Skeletal muscle tissue (tissue), 4 donors: ENCODE data around the gene ANGPT4. TPM values are rescaled to one million over a fixed set of nuclear protein-coding genes. Genes with fewer than 3 reads are reported as not detected.
A peak's percentile ranks its signal among the peaks of the same experiment; 100 is the strongest.

ENCODE experiments used
- H3K27ac ChIP-seq: one replicate; pipeline ENCODE4 v1.7.0; 2013; ENCODE audit warnings: mild to moderate bottlenecking, low read depth, low read length, inconsistent platforms
- H3K27me3 ChIP-seq, 3 donors: one replicate each; pipeline ENCODE4 v1.7.0; 2013; ENCODE audit warnings: low read length in 3 of 3; ENCODE audit not compliant: control insufficient read depth in 3 of 3, insufficient read depth in 3 of 3
- H3K36me3 ChIP-seq, 3 donors: one replicate each; pipeline ENCODE4 v1.7.0; 2013; ENCODE audit warnings: low read length in 3 of 3; ENCODE audit not compliant: control insufficient read depth in 3 of 3, insufficient read depth in 3 of 3
- H3K4me1 ChIP-seq, 3 donors: one replicate each; pipeline ENCODE4 v1.7.0; 2013; ENCODE audit warnings: low read length in 3 of 3, mild to moderate bottlenecking in 3 of 3; ENCODE audit not compliant: control insufficient read depth in 3 of 3, insufficient read depth in 3 of 3
- H3K4me3 ChIP-seq, 3 donors: one replicate each; pipeline ENCODE4 v1.7.0; 2013; ENCODE audit warnings: low read length in 3 of 3
- H3K9ac ChIP-seq, 3 donors: one replicate each; pipeline ENCODE4 v1.7.0; 2013; ENCODE audit warnings: low read length in 3 of 3, mild to moderate bottlenecking in 3 of 3, moderate library complexity in 2 of 3, low read depth in 1 of 3
- H3K9me3 ChIP-seq, 3 donors: one replicate each; pipeline ENCODE4 v1.7.0; 2013; ENCODE audit warnings: low read length in 3 of 3; ENCODE audit not compliant: control insufficient read depth in 3 of 3
- total RNA-seq: library from RNA; depleted of rRNA; stranded (reverse); fragments of >200 nt; gene quantifications from one replicate; pipeline ENCODE4 v1.2.3, GENCODE V29; 2014
- donor health status: Osteomylitis.

Gene ANGPT4
- total RNA-seq, 1 donor from 2014 or later: under 0.01 TPM

GRCh38 chr20:841568-842546, 74.3 kb downstream of the ANGPT4 start:
- Histone ChIP-seq H3K36me3 (peaks cover 0 to 4% (median 0%) of the 10 kb centered on the region in 3 donors), H3K9me3 (peaks cover 0 to 2% (median 0%) of the 10 kb centered on the region in 3 donors), H3K9ac (no peak overlapping the region), H3K4me1 (peaks cover 12 to 47% (median 23%) of the 10 kb centered on the region in 3 donors), H3K27ac (no peak overlapping the region), H3K27me3 (peaks cover 0 to 14% (median 3%) of the 10 kb centered on the region in 3 donors), H3K4me3 (no peak overlapping the region)

GRCh38 chr20:840858-841567, 75.1 kb downstream of the ANGPT4 start:
- Histone ChIP-seq H3K9me3 (peaks cover 0 to 2% (median 0%) of the 10 kb centered on the region in 3 donors), H3K27me3 (peaks cover 0 to 14% (median 3%) of the 10 kb centered on the region in 3 donors), H3K4me3 (no peak overlapping the region), H3K27ac (no peak overlapping the region), H3K36me3 (peaks cover 0 to 4% (median 0%) of the 10 kb centered on the region in 3 donors), H3K4me1 (peaks cover 12 to 45% (median 25%) of the 10 kb centered on the region in 3 donors), H3K9ac (no peak overlapping the region)

GRCh38 chr20:840503-840857, 75.7 kb downstream of the ANGPT4 start:
- Histone ChIP-seq H3K27me3 (peaks cover 0 to 14% (median 3%) of the 10 kb centered on the region in 3 donors), H3K9ac (no peak overlapping the region)

GRCh38 chr20:839626-840025, 76.5 kb downstream of the ANGPT4 start:
- Histone ChIP-seq H3K9me3 (peaks cover 0 to 2% (median 0%) of the 10 kb centered on the region in 3 donors), H3K36me3 (no peaks in the 10 kb centered on the region), H3K27ac (no peak overlapping the region), H3K9ac (no peak overlapping the region), H3K4me3 (no peak overlapping the region), H3K4me1 (peaks cover 16 to 44% (median 26%) of the 10 kb centered on the region in 3 donors), H3K27me3 (peaks cover 0 to 14% (median 3%) of the 10 kb centered on the region in 3 donors)

More at GRCh38 chr20:840503-840857, 75.7 kb downstream of the ANGPT4 start:
- no peak overlapping the region for H3K4me3 ChIP-seq
- peaks cover 0 to 2% (median 0%) of the 10 kb centered on the region in 3 donors for H3K9me3 ChIP-seq
- peaks cover 0 to under 1% (median 0%) of the 10 kb centered on the region in 3 donors for H3K36me3 ChIP-seq
- peaks cover 13 to 41% (median 24%) of the 10 kb centered on the region in 3 donors for H3K4me1 ChIP-seq
- H3K27ac ChIP-seq: no peak overlapping the region

- no peak overlapping the region for H3K9ac ChIP-seq
- H3K4me1 ChIP-seq: peaks cover 18 to 44% (median 29%) of the 10 kb centered on the region in 3 donors
- no peak overlapping the region for H3K27ac ChIP-seq
- H3K4me3 ChIP-seq: no peak overlapping the region
- peaks cover 0 to 2% (median 0%) of the 10 kb centered on the region in 3 donors for H3K9me3 ChIP-seq
- no peaks in the 10 kb centered on the region for H3K36me3 ChIP-seq
- peaks cover 0 to 14% (median 3%) of the 10 kb centered on the region in 3 donors for H3K27me3 ChIP-seq
Observed at GRCh38 chr20:839015-839414, 77.1 kb downstream of the ANGPT4 start.

GRCh38 chr20:836190-836589, 79.9 kb downstream of the ANGPT4 start:
- H3K27me3 ChIP-seq: peaks cover 0 to 7% (median under 1%) of the 10 kb centered on the region in 3 donors
- H3K4me3 ChIP-seq: no peak overlapping the region
- no peak overlapping the region for H3K9ac ChIP-seq
- no peaks in the 10 kb centered on the region for H3K36me3 ChIP-seq
- H3K27ac ChIP-seq: no peak overlapping the region
- H3K4me1 ChIP-seq: peaks cover 19 to 48% (median 28%) of the 10 kb centered on the region in 3 donors
- H3K9me3 ChIP-seq: peaks cover 0 to 2% (median 0%) of the 10 kb centered on the region in 3 donors

- Histone ChIP-seq H3K4me3 (peak overlapping the region in 2 of 3 donors; percentile 38 to 48), H3K36me3 (no peaks in the 10 kb centered on the region), H3K9ac (peak overlapping the region; percentile 2 to 34 (median 19)), H3K9me3 (peaks cover 0 to 2% (median 0%) of the 10 kb centered on the region in 3 donors), H3K27me3 (peaks cover 0 to 2% (median 0%) of the 10 kb centered on the region in 3 donors), H3K27ac (peak overlapping the region; percentile 34), H3K4me1 (peaks cover 19 to 44% (median 28%) of the 10 kb centered on the region in 3 donors)
Observed at GRCh38 chr20:835608-836045, 80.5 kb downstream of the ANGPT4 start.

- peak overlapping the region; percentile 78 for H3K27ac ChIP-seq
- H3K27me3 ChIP-seq: no peaks in the 10 kb centered on the region
- peak overlapping the region; percentile 76 to 94 (median 84) for H3K9ac ChIP-seq
- peaks cover 0 to 2% (median 0%) of the 10 kb centered on the region in 3 donors for H3K9me3 ChIP-seq
- peaks cover 19 to 40% (median 29%) of the 10 kb centered on the region in 3 donors for H3K4me1 ChIP-seq
- H3K36me3 ChIP-seq: no peaks in the 10 kb centered on the region
- peak overlapping the region; percentile 78 to 83 (median 81) for H3K4me3 ChIP-seq
Observed at GRCh38 chr20:834151-834746, 81.9 kb downstream of the ANGPT4 start.

- peak within 1 kb of the TSS; percentile 78 to 83 (median 81) for H3K4me3 ChIP-seq
- peak within 1 kb of the TSS; percentile 78 for H3K27ac ChIP-seq
- H3K36me3 ChIP-seq: no peaks in the 10 kb centered on the region
- H3K4me1 ChIP-seq: peaks cover 19 to 43% (median 31%) of the 10 kb centered on the region in 3 donors
- no peaks in the 10 kb centered on the region for H3K27me3 ChIP-seq
- H3K9ac ChIP-seq: peak within 1 kb of the TSS; percentile 76 to 94 (median 84)
- H3K9me3 ChIP-seq: peaks cover 0 to 2% (median 0%) of the 10 kb centered on the region in 3 donors
Observed at GRCh38 chr20:833450-834150, 82.5 kb downstream of the ANGPT4 start, which contains the start of gene FAM110A. Gene FAM110A (plus strand): TSS chr20:833715. CDS start chr20:844805, 11,090 bp downstream.
